Natural killer cell treated with Interleukin-12 subunit alpha and Interleukin-12 subunit beta and Interleukin-15 and Interleukin-18, amount 100 ng/mL, for 72 hours (primary cell): ENCODE data around the gene DPPA3. TPM values are rescaled to one million over a fixed set of nuclear protein-coding genes. Genes with fewer than 3 reads are reported as not detected.
"Not testable (repeated sequence)": the region's sequence is repeated elsewhere in the genome, so short reads cannot be mapped to it uniquely, and the experiment has no call there.

Experiments
- ATAC-seq, 2 donors: fragments of 150-1000 bp; cut with Tn5 transposase in 1 of 2; sonication (Bioruptor Pico), chemical (Tn5 transposase) in 1 of 2; 2 replicates each; pipeline ENCODE4 v1.10.0; 2021
- DNase-seq: peaks from one replicate; pipeline ENCODE4 v3.0.0; 2022; ENCODE audit warnings: low spot score
- H3K27ac Mint-ChIP-seq, 2 donors: 1 replicate in 1 of 2; 2 replicates in 1 of 2; pipeline ENCODE4 v1.8.0; 2022; ENCODE audit warnings: mixed read lengths in 2 of 2, mild to moderate bottlenecking in 1 of 2, moderate library complexity in 1 of 2
- H3K27me3 Mint-ChIP-seq, 2 donors: 1 replicate in 1 of 2; 2 replicates in 1 of 2; pipeline ENCODE4 v1.8.0; 2022; ENCODE audit warnings: mixed read lengths in 2 of 2
- H3K36me3 Mint-ChIP-seq: one replicate; pipeline ENCODE4 v1.8.0; 2022; ENCODE audit warnings: mixed read lengths
- H3K4me1 Mint-ChIP-seq, 2 donors: 1 replicate in 1 of 2; 2 replicates in 1 of 2; pipeline ENCODE4 v1.8.0; 2022; ENCODE audit warnings: low read depth in 2 of 2, mixed read lengths in 2 of 2, mild to moderate bottlenecking in 1 of 2
- H3K4me3 Mint-ChIP-seq: one replicate; pipeline ENCODE4 v1.8.0; 2022; ENCODE audit warnings: mixed read lengths
- H3K9me3 Mint-ChIP-seq: 2 replicates; pipeline ENCODE4 v1.8.0; 2022; ENCODE audit warnings: mixed read lengths
- total RNA-seq, 2 donors: library from RNA; stranded (reverse); gene quantifications; one replicate each; pipeline ENCODE4 v1.2.3, GENCODE V29; 2022

Gene DPPA3
- total RNA-seq, 2 donors from 2014 or later: not detected

GRCh38 chr12:7751394-7751793 is 40.2 kb downstream of the DPPA3 start:
- peaks cover 6 to 14% of the 10 kb centered on the region in 2 donors for H3K4me1 Mint-ChIP-seq
- ATAC-seq (peak; percentile 44 to 49), DNase-seq (no peak)
- peak overlapping the region; percentile 6 for H3K4me3 Mint-ChIP-seq
- H3K9me3 Mint-ChIP-seq: no peaks in the 10 kb centered on the region
- H3K36me3 Mint-ChIP-seq: no peaks in the 10 kb centered on the region
- no peak overlapping the region for H3K27ac Mint-ChIP-seq
- H3K27me3 Mint-ChIP-seq: no peaks in the 10 kb centered on the region

- peak in 1 of 2 donors; percentile 66 for ATAC-seq
- not testable (repeated sequence) for H3K27me3 Mint-ChIP-seq, DNase-seq, H3K36me3 Mint-ChIP-seq, H3K4me3 Mint-ChIP-seq, H3K9me3 Mint-ChIP-seq
- Mint-ChIP-seq H3K4me1 (peaks cover 6 to 14% of the 10 kb centered on the region in 2 donors), H3K27ac (peak overlapping the region in 1 of 2 donors; percentile 30)
Observed at GRCh38 chr12:7751941-7752922, 41.0 kb downstream of the DPPA3 start.

- H3K27ac Mint-ChIP-seq: peak overlapping the region in 1 of 2 donors; percentile 66
- not testable (repeated sequence) for H3K27me3 Mint-ChIP-seq, DNase-seq, H3K9me3 Mint-ChIP-seq, H3K36me3 Mint-ChIP-seq, H3K4me3 Mint-ChIP-seq
- peak in 1 of 2 donors; percentile 73 for ATAC-seq
- H3K4me1 Mint-ChIP-seq: peaks cover 6 to 14% of the 10 kb centered on the region in 2 donors
Observed at GRCh38 chr12:7755668-7756067, 44.4 kb downstream of the DPPA3 start.

GRCh38 chr12:7756993-7757392 is 45.8 kb downstream of the DPPA3 start:
- no peak for ATAC-seq
- no peak overlapping the region for H3K27ac Mint-ChIP-seq
- no peak for DNase-seq
- no peaks in the 10 kb centered on the region for H3K36me3 Mint-ChIP-seq
- peaks cover 6 to 14% of the 10 kb centered on the region in 2 donors for H3K4me1 Mint-ChIP-seq
- no peak overlapping the region for H3K4me3 Mint-ChIP-seq
- H3K9me3 Mint-ChIP-seq: no peaks in the 10 kb centered on the region
- H3K27me3 Mint-ChIP-seq: peaks cover 0 to 3% of the 10 kb centered on the region in 2 donors

- Mint-ChIP-seq H3K36me3 (no peaks in the 10 kb centered on the region), H3K4me3 (no peak overlapping the region), H3K9me3 (no peaks in the 10 kb centered on the region), H3K4me1 (peaks cover 0 to 10% of the 10 kb centered on the region in 2 donors), H3K27me3 (peaks cover 0 to 3% of the 10 kb centered on the region in 2 donors), H3K27ac (no peak overlapping the region)
- ATAC-seq (no peak), DNase-seq (no peak)
Observed at GRCh38 chr12:7758766-7759140, 47.5 kb downstream of the DPPA3 start.

Other genes with a start within 250 kb of the DPPA3 start
- not detected for gene CD163, start 207.7 kb upstream of the DPPA3 start, total RNA-seq
- gene APOBEC1, start 45.5 kb upstream of the DPPA3 start, total RNA-seq: not detected
- not detected for gene GDF3, start 15.7 kb upstream of the DPPA3 start, total RNA-seq
- gene CLEC4C, start 35.9 kb downstream of the DPPA3 start, total RNA-seq: not detected
- not detected for gene NANOGNB, start 53.8 kb downstream of the DPPA3 start, total RNA-seq
- gene NANOG, start 78.0 kb downstream of the DPPA3 start, total RNA-seq: not detected
- 10 to 100 TPM in 1 of 2 donors, not detected in 1; 10.3 TPM for gene SLC2A14, start 161.5 kb downstream of the DPPA3 start, total RNA-seq
- 100 to 1,000 TPM; 250 to 356 TPM for gene SLC2A3, start 224.8 kb downstream of the DPPA3 start, total RNA-seq